Esophagus muscularis mucosa (tissue), 3 donors: ENCODE measurements around the gene UBAC1.

Experiments
- CTCF ChIP-seq, 3 experiments: fragments of 200-600 bp in 2 of 3; fragments of 450-650 bp in 1 of 3; sonication (generic) in 2 of 3; IDR thresholded peaks; one replicate each; pipeline ENCODE4 v1.5.1; 2017 to 2019; ENCODE audit warnings: antibody characterized with exemption in 3 of 3, mild to moderate bottlenecking in 2 of 3, moderate library complexity in 1 of 3
- EP300 ChIP-seq: sonication (generic); formaldehyde crosslinking; IDR thresholded peaks from one replicate; pipeline ENCODE4 v1.6.1; 2017; ENCODE audit warnings: antibody characterized with exemption

GRCh38 chr9:135960411-135961276, 529 bp downstream of the UBAC1 start:
- no peak for TF ChIP-seq EP300
- no peak for TF ChIP-seq CTCF (IDR thresholded peaks at IDR 0.05)
